ENCODE measurements around the gene RGS11. TPM values are rescaled to one million over a fixed set of nuclear protein-coding genes. Genes with fewer than 3 reads are reported as not detected.

The RGS11 gene
- polyA plus RNA-seq, 1 donor from 2014 or later = 3.5 TPM

- no peaks in the 10 kb centered on the region for H3K27me3 ChIP-seq (ENCODE audit: insufficient read depth, low read depth, low read length)
- no peaks in the 10 kb centered on the region for H3K36me3 ChIP-seq (ENCODE audit: insufficient read depth, low read length)
- H3F3A ChIP-seq (ENCODE audit: insufficient read depth, low read length, poor library complexity, severe bottlenecking) = no peaks in the 10 kb centered on the region
- no peak overlapping the region for H3K4me3 ChIP-seq (ENCODE audit: low read length)
- TF ChIP-seq POLR2AphosphoS5 (IDR thresholded peaks at IDR 0.05) = no peak
- TF ChIP-seq EP300 (conservative IDR thresholded peaks at IDR 0.05; ENCODE audit: poor library complexity, severe bottlenecking) = no peak
- TF ChIP-seq MXI1 (conservative IDR thresholded peaks at IDR 0.05; ENCODE audit: poor library complexity, severe bottlenecking) = no peak
- TF ChIP-seq, protein P1, sequence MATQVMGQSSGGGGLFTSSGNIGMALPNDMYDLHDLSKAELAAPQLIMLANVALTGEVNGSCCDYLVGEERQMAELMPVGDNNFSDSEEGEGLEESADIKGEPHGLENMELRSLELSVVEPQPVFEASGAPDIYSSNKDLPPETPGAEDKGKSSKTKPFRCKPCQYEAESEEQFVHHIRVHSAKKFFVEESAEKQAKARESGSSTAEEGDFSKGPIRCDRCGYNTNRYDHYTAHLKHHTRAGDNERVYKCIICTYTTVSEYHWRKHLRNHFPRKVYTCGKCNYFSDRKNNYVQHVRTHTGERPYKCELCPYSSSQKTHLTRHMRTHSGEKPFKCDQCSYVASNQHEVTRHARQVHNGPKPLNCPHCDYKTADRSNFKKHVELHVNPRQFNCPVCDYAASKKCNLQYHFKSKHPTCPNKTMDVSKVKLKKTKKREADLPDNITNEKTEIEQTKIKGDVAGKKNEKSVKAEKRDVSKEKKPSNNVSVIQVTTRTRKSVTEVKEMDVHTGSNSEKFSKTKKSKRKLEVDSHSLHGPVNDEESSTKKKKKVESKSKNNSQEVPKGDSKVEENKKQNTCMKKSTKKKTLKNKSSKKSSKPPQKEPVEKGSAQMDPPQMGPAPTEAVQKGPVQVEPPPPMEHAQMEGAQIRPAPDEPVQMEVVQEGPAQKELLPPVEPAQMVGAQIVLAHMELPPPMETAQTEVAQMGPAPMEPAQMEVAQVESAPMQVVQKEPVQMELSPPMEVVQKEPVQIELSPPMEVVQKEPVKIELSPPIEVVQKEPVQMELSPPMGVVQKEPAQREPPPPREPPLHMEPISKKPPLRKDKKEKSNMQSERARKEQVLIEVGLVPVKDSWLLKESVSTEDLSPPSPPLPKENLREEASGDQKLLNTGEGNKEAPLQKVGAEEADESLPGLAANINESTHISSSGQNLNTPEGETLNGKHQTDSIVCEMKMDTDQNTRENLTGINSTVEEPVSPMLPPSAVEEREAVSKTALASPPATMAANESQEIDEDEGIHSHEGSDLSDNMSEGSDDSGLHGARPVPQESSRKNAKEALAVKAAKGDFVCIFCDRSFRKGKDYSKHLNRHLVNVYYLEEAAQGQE (IDR thresholded peaks at IDR 0.05; ENCODE audit: borderline replicate concordance) = no peak
- TF ChIP-seq TAF1 (IDR thresholded peaks at IDR 0.05; ENCODE audit: low read depth) = no peak
- TF ChIP-seq EZH2 (IDR thresholded peaks at IDR 0.05; ENCODE audit: borderline replicate concordance, insufficient read depth, low read length, poor library complexity, severe bottlenecking) = no peak
- no peak for TF ChIP-seq SMC3 (conservative IDR thresholded peaks at IDR 0.05; ENCODE audit: poor library complexity)
- TF ChIP-seq, protein P2, sequence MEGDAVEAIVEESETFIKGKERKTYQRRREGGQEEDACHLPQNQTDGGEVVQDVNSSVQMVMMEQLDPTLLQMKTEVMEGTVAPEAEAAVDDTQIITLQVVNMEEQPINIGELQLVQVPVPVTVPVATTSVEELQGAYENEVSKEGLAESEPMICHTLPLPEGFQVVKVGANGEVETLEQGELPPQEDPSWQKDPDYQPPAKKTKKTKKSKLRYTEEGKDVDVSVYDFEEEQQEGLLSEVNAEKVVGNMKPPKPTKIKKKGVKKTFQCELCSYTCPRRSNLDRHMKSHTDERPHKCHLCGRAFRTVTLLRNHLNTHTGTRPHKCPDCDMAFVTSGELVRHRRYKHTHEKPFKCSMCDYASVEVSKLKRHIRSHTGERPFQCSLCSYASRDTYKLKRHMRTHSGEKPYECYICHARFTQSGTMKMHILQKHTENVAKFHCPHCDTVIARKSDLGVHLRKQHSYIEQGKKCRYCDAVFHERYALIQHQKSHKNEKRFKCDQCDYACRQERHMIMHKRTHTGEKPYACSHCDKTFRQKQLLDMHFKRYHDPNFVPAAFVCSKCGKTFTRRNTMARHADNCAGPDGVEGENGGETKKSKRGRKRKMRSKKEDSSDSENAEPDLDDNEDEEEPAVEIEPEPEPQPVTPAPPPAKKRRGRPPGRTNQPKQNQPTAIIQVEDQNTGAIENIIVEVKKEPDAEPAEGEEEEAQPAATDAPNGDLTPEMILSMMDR (IDR thresholded peaks at IDR 0.05; ENCODE audit: poor library complexity, severe bottlenecking) = no peak
- TF ChIP-seq RAD21 (conservative IDR thresholded peaks at IDR 0.05) = no peak
- no peaks in the 10 kb centered on the region for H4K20me1 ChIP-seq (ENCODE audit: insufficient read depth)
- no peaks in the 10 kb centered on the region for H3K9me3 ChIP-seq (ENCODE audit: low read length)
- no peak overlapping the region for H3K27ac ChIP-seq (ENCODE audit: low read length)
- H3K4me2 ChIP-seq (ENCODE audit: low read length) = no peak overlapping the region
- H3K9ac ChIP-seq (ENCODE audit: low read length) = no peak overlapping the region
- no peaks in the 10 kb centered on the region for H3K79me2 ChIP-seq (replicated peaks; ENCODE audit: insufficient read depth, low read length)
- H2AFZ ChIP-seq (ENCODE audit: low read depth, low read length) = no peak overlapping the region
- H3K9me2 ChIP-seq (ENCODE audit: insufficient read depth, low read length) = no peaks in the 10 kb centered on the region
Measured at GRCh38 chr16:265002-265529, 10.7 kb downstream of the RGS11 start.

DNA sequence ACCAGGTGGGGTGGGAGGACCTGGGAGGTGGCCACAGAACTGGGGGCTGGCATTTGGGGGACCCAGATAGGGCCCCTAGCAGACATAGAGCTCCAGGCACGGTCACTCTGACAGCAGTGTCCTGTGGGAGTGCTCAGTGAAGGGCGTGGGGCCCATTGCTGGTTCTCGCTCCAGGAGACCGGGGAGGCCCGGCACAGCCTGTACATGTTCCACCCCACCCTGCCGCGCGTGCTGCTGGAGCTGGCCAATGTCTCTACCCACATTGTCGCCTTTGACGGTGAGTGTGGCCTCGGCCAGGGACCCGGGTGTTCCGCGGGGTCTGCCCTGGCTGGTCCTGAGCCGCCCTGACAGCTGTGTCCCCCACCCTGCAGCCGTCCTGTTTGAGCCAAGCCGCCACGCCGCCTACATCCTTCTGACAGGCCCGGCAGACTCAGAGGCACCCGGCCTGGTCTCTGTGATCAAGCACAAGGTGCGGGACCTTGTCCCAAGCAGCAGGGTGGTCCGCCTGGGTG, 11.2 kb downstream of the RGS11 start:
- Histone ChIP-seq H4K20me1 (ENCODE audit: insufficient read depth) (no peaks in the 10 kb centered on the region), H2AFZ (ENCODE audit: low read depth, low read length) (no peak overlapping the region), H3K27ac (ENCODE audit: low read length) (no peak overlapping the region), H3K36me3 (ENCODE audit: insufficient read depth, low read length) (no peaks in the 10 kb centered on the region), H3F3A (ENCODE audit: insufficient read depth, low read length, poor library complexity, severe bottlenecking) (no peaks in the 10 kb centered on the region), H3K27me3 (ENCODE audit: insufficient read depth, low read depth, low read length) (no peaks in the 10 kb centered on the region), H3K9me2 (ENCODE audit: insufficient read depth, low read length) (no peaks in the 10 kb centered on the region), H3K4me3 (ENCODE audit: low read length) (no peak overlapping the region), H3K9ac (ENCODE audit: low read length) (no peak overlapping the region), H3K9me3 (ENCODE audit: low read length) (no peaks in the 10 kb centered on the region), H3K4me2 (ENCODE audit: low read length) (no peak overlapping the region), H3K79me2 (replicated peaks; ENCODE audit: insufficient read depth, low read length) (no peaks in the 10 kb centered on the region)
- no peak for TF ChIP-seq MXI1 (conservative IDR thresholded peaks at IDR 0.05; ENCODE audit: poor library complexity, severe bottlenecking)
- no peak for TF ChIP-seq EP300 (conservative IDR thresholded peaks at IDR 0.05; ENCODE audit: poor library complexity, severe bottlenecking)
- TF ChIP-seq TAF1 (IDR thresholded peaks at IDR 0.05; ENCODE audit: low read depth) = no peak
- TF ChIP-seq, protein P2 (IDR thresholded peaks at IDR 0.05; ENCODE audit: poor library complexity, severe bottlenecking) = no peak
- TF ChIP-seq EZH2 (IDR thresholded peaks at IDR 0.05; ENCODE audit: borderline replicate concordance, insufficient read depth, low read length, poor library complexity, severe bottlenecking) = no peak
- TF ChIP-seq POLR2AphosphoS5 (IDR thresholded peaks at IDR 0.05) = no peak
- TF ChIP-seq, protein P1 (IDR thresholded peaks at IDR 0.05; ENCODE audit: borderline replicate concordance) = no peak
- TF ChIP-seq RAD21 (conservative IDR thresholded peaks at IDR 0.05) = no peak
- TF ChIP-seq SMC3 (conservative IDR thresholded peaks at IDR 0.05; ENCODE audit: poor library complexity) = no peak

Measured in neural cell (in vitro differentiated cells).